ENCODE measurements around the gene WDR54. TPM values are rescaled to one million over a fixed set of nuclear protein-coding genes. Genes with fewer than 3 reads are reported as not detected.

The WDR54 gene
- 10 to 100 TPM; 25.2 to 42.7 (median 36.2) TPM for polyA plus RNA-seq (ENCODE audit: insufficient read length in 4 of 4)

GRCh38 chr2:74421221-74421870 lies at the start of gene WDR54, which contains the start of gene C2orf81:
Gene WDR54 (plus strand): TSS chr2:74421730. CDS start chr2:74422154, 424 bp downstream.
Gene C2orf81 (minus strand): TSS chr2:74421619. CDS start chr2:74421560, 59 bp downstream.
- peak in 1 of 4 donors; percentile 75 for DNase-seq (ENCODE audit: low read depth in 4 of 4, low spot score in 3 of 4)

GRCh38 chr2:74372674-74373073 lies 48.9 kb upstream of the WDR54 start:
- DNase-seq (ENCODE audit: low read depth in 4 of 4, low spot score in 3 of 4) = no peak

- DNase-seq (ENCODE audit: low read depth in 4 of 4, low spot score in 3 of 4) = no peak
These were observed 48.3 kb upstream of the WDR54 start for GRCh38 chr2:74373221-74373676.

- DNase-seq (ENCODE audit: low read depth in 4 of 4, low spot score in 3 of 4) = no peak
These were observed 47.5 kb upstream of the WDR54 start for GRCh38 chr2:74373985-74374384.

DNA sequence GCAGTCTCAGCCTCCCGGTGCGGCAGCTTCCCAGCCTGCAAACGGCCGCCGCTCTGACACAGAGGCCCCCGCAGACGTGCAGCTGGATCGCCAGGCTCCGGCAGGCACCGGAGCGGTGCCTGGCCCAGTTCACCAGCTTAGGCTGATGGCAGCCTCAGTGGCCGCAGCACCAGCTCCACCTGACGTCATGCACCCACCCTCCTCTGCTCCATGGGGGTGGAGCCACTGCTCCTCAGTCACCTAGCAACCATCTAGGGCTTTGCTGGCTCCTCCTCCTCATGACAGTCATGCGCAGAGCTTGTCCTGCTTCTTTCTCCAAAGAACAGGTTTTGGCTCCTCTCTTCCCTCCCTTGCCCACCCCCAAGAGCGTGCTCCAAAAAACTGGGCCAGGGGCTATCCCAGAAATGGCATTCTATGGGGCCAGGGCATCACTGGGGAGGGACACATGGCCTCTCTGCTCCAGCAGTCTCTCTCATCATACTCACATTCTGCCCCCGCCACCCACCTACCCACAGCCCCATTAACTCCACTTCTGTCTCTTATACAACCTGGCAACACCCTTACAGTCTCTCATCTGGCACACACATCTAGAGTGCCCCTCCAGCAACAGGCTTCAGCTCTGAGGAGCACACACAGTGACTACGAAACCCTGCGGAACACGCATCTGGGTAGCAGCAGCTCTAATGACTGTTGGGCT lies 46.9 kb upstream of the WDR54 start:
- peak in 3 of 4 donors; percentile 57 to 71 (median 67) for DNase-seq (ENCODE audit: low read depth in 4 of 4, low spot score in 3 of 4)

DNA sequence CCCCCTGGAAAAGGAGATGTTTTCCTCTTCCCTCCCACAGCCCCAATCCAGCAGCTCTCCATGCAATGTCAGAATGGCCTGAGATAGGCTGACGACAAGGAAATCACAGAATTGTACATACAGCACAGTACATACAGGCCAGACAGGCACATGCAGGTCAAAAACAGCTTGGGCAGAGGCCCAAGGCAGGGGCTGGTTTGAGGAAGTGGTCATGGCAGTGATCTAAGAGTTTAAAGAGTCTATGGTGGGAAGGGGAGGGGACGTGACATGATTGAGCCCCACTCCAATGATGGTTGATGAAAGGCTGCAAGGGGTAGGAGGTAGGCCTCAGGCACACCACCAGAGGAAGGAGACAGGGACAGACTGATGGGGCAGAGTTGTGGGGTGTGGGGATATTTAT lies 45.7 kb upstream of the WDR54 start:
- no peak for DNase-seq (ENCODE audit: low read depth in 4 of 4, low spot score in 3 of 4)

GRCh38 chr2:74378007-74378406 lies 43.5 kb upstream of the WDR54 start:
- DNase-seq (ENCODE audit: low read depth in 4 of 4, low spot score in 3 of 4) = no peak

DNA sequence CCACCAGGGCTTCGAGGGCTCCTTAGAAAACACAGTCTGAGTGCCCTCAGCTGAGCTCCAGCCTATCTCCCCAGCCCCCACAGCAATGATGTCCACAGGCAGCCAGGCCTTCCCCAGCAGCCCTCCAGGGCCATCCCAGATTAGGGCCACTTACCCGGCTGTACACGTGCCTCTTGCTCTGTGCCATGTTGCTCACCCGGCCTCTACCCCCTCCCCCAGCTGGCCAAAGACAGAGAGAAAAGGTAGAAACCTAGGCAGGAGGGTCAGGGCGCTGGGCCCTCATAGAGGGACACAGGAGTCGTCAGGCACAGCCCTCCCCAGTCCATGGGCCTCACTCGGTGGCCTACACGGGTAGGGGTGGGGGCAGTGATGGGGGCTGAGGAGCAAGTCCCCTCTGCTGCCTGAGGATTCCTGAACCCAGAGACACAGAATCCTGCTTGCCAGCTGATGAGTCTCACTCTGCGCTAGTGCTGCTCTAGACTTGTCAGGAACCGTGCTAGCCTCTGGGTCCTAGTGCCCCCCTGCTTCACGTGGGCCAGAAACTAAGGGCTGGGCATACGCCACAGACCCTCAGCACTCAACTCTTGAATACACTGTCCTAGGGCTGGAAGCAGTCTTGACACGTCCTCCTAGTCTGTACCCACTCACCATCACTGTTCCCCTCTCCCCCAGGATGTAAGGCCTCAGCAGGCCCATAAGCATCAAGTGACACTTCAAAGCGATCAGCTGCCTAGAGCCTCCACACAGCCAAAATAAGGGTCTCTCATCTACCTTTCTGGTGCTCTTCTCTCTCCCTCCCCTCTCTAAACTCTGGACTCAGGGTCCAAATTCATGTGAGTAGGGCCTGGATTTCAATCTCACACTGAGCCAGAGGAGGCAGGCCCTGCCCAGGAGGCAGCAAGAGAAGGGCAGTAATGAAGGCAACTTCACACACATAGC lies 41.4 kb upstream of the WDR54 start, which contains the start of gene DCTN1:
Gene DCTN1, minus strand, starts transcription at position 461 of the 939 bp plus-strand sequence. Its CDS starts 274 bp downstream, at position 187.
- DNase-seq (ENCODE audit: low read depth in 4 of 4, low spot score in 3 of 4) = peak in 2 of 4 donors; percentile 28 to 54

- DNase-seq (ENCODE audit: low read depth in 4 of 4, low spot score in 3 of 4) = no peak
These were observed 39.8 kb upstream of the WDR54 start for GRCh38 chr2:74381751-74382150.

DNA sequence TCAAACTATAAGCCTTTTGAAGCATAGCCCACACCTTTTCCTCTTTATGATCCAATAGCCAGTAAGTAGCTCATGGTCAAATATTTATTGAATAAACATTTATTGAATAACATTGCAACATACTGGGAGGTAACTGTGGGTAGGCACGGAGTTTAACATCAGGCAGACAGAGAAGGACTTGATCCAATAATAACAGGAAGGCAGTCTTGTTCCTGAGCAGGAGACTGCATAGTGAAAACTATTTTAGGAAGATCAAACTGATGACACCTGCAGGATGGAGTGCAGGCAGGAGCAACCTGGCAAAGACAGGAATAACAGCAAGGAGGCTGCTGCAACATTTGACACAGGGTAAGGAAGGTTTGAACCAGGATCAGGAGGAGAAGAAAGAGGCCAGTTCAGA lies 38.3 kb upstream of the WDR54 start:
- no peak for DNase-seq (ENCODE audit: low read depth in 4 of 4, low spot score in 3 of 4)

- no peak for DNase-seq (ENCODE audit: low read depth in 4 of 4, low spot score in 3 of 4)
These were observed 37.5 kb upstream of the WDR54 start for GRCh38 chr2:74384051-74384450.

- no peak for DNase-seq (ENCODE audit: low read depth in 4 of 4, low spot score in 3 of 4)
These were observed 36.1 kb upstream of the WDR54 start for GRCh38 chr2:74385396-74385795.

- DNase-seq (ENCODE audit: low read depth in 4 of 4, low spot score in 3 of 4) = no peak
These were observed 34.2 kb upstream of the WDR54 start for GRCh38 chr2:74387346-74387745.

DNA sequence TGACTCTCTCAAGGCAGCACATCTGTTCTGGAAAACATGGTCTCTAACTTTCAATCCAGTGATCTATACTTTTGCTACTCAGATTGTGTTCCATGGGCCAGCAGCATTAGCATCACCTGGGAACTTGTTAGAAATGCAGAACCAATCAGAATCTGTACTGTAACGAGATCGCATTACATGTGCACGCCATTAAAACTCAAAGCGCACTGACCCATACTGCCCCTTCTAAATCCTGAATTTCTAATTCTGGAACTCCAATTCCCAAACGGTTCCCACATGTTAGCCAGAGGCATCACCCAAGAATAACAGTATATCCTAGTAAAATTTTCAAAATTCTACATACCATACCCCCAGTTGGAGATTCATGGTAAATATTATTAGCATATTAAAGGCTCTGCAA lies 30.9 kb upstream of the WDR54 start:
- DNase-seq (ENCODE audit: low read depth in 4 of 4, low spot score in 3 of 4) = peak in 1 of 4 donors; percentile 17

DNA sequence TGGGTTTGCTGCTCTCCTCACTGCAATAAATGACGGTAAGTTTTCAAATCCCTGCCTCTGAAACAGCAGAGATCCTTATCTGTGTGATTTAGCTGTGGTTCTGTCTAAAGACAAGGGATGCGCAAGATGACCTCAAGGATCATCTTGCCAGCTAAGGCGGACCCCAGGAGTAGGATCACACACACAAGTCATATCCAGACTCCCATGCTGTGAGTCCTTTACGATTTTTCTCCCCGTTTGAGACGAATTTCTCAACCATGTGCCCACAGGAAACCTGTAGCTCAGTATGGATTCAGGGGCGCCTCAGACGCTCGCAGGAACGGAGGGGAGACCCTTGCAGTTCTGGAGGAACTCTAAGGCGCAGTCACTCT lies 30.3 kb upstream of the WDR54 start:
- peak in 1 of 4 donors; percentile 19 for DNase-seq (ENCODE audit: low read depth in 4 of 4, low spot score in 3 of 4)

DNA sequence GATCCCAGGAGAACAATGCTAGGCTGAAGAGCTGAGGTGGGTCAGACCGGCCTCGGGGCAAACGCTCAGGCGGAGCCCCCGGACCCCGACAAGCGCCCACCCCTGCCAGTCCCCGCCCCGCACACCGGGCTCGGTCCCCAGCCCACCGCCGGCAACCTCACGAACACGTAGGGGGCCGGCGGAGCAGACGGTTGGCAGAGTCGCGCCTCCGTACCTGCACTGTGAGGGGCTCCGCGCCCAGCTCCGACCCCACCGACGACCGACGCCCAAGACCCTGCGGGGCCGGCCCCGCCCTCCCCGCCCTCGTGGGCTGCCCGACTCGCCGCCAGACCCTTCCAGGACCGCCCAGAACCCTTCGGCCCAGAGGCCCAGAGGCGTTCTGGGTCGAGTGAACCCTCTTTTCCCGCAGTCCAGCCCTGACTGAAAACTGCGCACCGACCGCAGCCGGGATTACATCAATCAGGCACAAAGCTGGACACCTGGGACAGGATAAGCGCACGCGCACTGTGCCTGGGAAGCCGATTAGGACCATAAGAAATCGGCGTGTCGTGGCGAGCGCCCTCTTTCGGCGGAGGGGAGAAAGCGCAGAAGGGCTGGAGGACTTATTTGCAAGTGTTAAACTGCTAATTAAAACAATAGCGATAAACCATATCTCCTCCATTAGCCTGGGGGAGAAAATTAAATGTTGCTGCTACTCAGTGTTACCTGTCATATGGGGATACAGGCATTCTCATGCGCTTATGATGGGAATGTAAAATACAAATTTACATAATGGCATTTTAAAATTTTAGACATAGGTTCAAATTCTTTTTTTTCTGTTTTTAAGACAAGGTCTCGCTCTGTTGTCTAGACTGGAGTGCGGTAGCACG lies 29.7 kb upstream of the WDR54 start:
- peak; percentile 87 to 88 (median 87) for DNase-seq (ENCODE audit: low read depth in 4 of 4, low spot score in 3 of 4)

- DNase-seq (ENCODE audit: low read depth in 4 of 4, low spot score in 3 of 4) = no peak
These were observed 29.1 kb upstream of the WDR54 start for GRCh38 chr2:74392449-74392743.

DNA sequence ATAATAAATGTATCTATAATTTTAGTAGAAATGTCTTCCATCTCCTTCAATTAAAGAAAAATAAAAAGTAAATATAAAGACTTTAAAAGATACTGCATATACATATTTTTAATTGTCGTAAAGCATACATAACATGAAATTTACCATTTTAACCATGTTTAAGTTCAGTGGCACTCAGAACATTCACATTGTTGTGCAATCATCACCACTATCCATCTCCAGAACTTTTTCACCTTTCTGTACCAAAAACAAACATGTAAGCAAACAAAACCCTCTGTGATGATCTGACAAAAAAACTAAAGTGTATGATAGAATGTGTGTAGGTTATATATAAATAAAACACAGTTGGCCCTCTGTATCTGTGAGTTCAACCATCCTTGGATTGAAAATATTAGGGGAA lies 28.0 kb upstream of the WDR54 start:
- no peak for DNase-seq (ENCODE audit: low read depth in 4 of 4, low spot score in 3 of 4)

DNA sequence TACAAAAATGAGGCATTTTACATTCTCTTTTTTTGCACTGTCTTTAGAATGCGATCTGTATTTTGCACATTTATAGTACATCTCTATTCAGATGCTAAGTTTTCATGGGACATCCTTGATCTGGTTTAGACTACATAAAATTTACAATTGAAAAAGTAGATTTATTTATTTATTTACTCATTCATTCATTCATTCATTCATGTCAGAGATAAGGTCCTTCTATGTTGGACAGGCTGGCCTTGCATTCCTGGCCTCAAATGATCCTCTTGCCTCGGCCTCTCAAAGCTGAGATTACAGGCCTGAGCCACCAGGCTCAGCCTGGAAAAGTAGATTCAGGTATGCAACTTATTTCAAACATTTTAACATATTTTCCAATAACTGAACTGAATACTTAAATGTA lies 25.4 kb upstream of the WDR54 start:
- no peak for DNase-seq (ENCODE audit: low read depth in 4 of 4, low spot score in 3 of 4)

DNA sequence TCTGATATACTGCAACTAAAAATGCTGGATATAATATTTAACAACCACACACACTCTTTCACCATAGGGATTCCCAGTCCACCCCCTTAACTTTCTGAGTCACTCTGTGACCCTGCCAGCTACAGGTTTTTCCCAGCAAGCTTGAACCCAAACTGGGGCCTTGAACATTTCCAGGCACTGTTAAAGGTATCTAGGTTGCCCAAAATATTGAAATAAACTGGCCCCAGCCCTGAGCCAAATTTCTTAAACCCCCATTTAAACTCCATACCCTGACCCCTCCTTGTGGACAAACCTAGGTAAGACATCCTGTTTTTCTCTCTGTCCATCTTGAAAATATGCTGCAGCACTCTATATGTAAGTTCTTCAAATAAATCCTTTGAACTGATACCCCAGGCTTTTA lies 21.7 kb upstream of the WDR54 start:
- no peak for DNase-seq (ENCODE audit: low read depth in 4 of 4, low spot score in 3 of 4)
